Stimulated activated CD8-positive, alpha-beta memory T cell treated with anti-CD3 and anti-CD28 coated beads, Interleukin-4, amount 100 ng/mL, for 48 hours (primary cell): ENCODE measurements around the gene DGKH.
A peak's percentile ranks its signal among the peaks of the same experiment; 100 is the strongest.
"Not testable (repeated sequence)": the region's sequence is repeated elsewhere in the genome, so short reads cannot be mapped to it uniquely, and the experiment has no call there.

Source experiments
- DNase-seq: peaks from one replicate; pipeline ENCODE4 v3.0.0-alpha.2; 2020

DGKH gene

DNA sequence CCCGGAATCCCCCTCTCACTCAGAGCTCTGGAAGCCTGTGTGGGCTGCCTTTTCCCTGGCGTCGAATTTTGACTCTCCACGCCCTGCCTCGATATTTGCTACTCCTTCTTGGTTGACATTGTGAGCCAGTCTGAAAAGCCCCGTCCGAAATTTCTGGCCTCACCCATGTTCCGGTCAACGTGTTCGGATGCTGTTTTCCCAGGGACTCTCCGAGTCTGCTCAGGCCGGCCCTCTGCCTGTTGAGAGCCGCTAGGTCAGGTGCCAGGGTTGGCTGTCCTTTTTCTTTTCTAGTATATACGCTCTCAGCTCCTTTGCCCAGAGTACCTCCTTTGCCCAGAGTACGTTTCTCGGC is 6.8 kb upstream of the DGKH start:
- no peak for DNase-seq

DNA sequence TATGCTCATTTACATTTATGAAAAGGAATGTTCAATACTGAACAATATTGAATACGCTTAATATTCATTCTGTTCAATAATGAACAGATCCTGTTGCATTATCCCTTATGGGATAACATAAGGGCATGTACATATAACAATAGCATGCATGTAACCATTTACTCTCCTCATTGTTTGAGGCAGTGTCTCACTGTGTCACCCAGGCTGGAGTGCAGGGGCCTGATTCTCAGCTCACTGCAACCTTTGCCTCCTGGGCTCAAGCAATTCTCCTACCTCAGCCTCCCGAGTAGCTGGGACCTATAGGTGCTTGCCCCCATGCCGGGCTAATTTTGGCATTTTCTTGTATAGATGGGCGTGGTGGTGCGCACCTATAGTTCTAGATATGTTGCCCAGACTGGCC is 4.8 kb upstream of the DGKH start:
- DNase-seq = no peak

- no peak for DNase-seq
Measured at GRCh38 chr13:42046448-42046847, 2.0 kb upstream of the DGKH start.

GRCh38 chr13:42047561-42048341 is 697 bp upstream of the DGKH start:
- DNase-seq = peak; percentile 59

DNA sequence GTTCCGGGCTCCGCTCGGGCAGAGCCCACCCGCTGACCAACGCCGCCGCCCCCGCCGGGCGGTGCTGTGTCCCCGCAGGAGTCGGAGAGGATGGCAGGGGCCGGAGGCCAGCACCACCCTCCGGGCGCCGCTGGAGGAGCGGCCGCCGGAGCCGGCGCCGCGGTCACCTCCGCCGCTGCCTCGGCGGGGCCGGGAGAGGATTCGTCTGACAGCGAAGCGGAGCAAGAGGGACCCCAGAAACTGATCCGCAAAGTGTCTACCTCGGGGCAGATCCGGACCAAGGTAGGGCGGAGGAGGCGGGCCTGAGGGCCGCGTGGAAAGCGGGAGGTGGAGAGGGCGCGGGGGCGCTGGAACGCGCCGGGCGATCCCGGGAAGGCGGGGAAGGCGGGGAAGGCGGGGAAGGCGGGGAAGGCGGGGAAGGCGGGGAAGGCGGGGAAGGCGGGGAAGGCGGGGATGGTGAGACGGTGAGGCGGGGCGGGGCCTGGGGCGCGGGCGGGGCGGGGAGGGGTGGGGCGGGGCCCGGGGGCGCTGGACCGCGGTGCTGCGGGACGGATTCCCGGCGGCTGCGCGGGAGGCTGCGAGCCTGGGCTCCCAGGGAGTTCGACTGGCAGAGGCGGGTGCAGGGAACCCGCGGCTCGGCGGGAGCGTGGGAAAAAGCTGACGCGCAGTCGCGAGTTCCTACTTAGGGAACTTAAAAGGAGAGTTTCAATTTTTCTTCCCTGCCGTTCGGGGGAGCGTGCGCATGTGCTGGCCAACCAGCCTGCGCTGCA is 421 bp downstream of the DGKH start:
- peak; percentile 76 for DNase-seq

GRCh38 chr13:42049454-42049813 is 986 bp downstream of the DGKH start:
- DNase-seq = no peak

- DNase-seq = no peak
Measured at GRCh38 chr13:42054798-42055499, 6.5 kb downstream of the DGKH start.

DNA sequence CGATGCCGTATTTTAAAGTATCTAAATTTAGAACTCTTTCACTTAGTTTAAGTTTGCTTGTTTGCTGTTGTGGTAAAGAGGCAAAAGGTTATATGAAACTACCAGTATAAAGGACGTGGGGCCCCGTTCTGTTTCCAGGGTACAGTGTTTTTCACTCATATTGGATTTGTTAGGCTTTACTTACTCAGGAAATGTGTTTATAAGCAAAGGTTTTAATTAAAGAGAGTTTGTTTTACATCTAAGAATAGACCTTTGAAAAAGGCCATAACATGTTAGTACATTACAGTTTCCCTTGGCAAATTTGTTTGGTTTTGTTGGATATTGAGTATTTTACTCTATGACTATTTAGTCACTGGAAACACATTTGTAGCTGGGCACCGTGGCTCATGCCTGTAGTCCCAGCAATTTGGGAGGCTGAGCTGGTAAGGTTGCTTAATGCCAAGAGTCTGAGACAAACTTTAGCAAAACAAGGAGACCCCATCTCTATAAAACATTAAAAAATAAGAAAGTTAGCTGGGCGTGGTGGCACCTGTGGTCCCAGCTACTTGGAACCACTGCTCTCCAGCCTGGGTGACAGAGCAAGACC is 7.1 kb downstream of the DGKH start:
- no peak for DNase-seq

- DNase-seq = no peak
Measured at GRCh38 chr13:42056146-42056545, 7.7 kb downstream of the DGKH start.

DNA sequence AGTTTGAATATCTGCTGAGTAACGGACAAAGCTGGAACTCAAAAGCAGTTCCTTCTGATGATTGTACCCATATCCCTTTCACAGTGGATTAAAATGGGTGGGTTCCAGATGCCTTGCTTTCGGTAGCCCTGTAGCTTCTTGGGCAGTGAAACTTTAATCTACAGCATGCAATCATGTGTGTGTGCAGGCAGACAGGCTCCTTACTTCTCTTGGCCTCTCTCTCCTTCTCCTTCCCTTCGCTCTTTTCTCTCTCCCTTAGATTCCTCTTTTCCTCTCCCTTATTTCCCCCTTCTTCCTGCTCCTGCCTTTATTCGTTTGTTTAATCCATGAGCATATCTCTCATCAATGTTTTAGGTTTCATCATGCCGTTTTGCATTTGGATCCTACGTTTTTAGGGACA is 8.1 kb downstream of the DGKH start:
- DNase-seq = no peak

DNA sequence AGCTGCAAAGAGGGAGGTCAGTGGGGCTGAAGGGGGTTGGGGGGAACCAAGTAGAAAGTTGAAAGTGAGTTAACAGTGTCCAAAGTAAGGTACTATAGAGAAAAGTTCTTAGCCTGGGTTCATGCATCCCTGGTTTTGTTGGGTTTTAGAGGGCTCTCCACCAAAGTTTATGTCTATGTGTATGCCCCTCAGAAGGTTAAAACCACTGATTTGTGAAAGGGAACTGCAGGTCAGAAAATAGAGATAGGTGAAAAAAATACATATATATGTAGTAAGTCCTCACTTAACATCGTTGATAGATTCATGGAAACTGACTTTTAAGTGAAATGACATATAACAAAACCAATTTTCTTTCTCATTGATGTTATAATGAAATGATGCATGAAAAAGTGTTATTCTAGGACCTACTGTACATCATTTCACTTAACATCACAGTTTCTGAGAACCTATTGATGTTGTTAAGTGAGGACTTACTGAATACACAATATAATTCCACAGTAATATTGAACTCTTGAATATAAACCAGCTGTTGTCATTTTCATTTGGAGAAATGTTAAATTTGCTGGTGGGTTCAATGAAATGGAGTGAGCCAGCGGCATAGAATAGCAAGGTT is 9.6 kb downstream of the DGKH start:
- DNase-seq = no peak

- DNase-seq = no peak
Measured at GRCh38 chr13:42061943-42062342, 13.5 kb downstream of the DGKH start.

- no peak for DNase-seq
Measured at GRCh38 chr13:42063105-42063504, 14.7 kb downstream of the DGKH start.

DNA sequence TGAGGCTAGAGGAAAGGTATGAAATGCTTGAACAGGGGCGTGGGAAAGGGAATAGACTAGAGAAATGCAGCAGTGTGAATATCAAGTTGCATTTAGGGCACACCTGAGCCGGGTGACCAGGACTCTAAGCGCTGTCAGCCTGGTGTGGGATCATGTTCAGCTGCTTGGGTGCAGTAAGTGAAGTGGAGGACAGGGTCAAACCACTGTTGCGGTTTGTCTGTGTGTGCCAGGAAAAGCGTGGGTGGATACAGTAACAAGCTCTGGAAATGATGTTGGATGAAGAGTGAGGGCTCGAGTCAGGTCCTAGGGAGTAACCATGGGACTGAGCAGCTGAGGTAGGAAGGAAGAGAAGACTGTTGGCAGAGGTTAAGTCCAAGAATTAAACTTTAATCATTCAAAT is 15.8 kb downstream of the DGKH start:
- DNase-seq = no peak

DNA sequence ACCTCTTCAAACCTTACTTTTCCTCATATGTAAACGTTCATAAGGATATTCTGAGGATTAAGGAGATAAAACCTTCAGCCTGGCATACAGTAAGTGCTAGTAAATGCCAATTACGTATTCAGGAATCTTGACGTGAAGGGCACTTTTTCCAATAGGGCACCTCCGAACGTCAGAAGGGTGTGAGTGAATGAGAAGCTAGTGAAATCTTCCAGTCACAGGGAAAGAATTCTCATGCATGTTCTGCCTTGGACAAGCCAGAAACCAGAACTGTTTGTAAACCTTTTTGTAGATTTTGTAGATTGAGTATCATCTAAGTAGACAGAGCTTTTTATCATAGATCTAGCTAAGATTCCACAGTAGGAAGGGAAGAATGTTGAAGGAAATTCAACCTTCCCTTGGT is 16.5 kb downstream of the DGKH start:
- DNase-seq = no peak

GRCh38 chr13:42065414-42065813 is 17.0 kb downstream of the DGKH start:
- no peak for DNase-seq

DNA sequence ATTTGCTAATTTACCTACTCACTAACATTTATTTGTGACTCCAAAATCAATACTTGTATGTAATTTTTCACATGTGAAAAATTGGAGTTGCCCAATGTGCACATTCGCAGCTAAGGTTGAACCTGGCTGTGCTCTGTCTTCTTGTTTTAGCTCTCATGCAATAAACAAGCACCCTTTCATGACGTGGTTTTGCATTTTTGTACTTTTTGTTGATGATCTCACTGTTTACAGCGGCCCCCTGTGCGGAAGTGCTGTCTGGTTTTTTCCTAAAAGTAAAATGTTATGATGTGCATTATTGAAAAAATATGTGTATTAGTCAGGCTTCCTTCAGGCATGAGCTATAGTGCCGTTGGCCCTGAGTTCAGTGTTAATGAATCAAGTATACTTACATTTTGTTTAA is 18.1 kb downstream of the DGKH start:
- DNase-seq = no peak

DNA sequence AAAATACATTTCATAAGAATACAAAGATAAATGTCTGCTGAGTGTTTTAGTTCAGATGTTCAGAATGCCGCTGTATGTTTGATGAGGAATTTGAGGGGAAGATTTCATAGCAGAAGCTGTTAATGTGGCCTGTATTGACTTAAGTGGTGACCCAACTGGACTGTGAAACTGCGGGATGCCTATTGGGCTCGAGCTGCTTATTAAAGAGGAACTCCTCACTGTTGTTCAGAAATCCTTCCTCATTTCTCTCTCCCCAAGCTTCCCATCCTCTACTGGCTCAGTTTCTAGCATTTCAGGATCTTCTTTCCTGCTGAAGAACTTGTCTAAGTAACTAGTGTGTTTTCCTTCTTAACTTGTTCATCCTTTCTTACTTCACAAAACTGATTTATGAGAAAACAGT is 20.4 kb downstream of the DGKH start:
- DNase-seq = no peak

DNA sequence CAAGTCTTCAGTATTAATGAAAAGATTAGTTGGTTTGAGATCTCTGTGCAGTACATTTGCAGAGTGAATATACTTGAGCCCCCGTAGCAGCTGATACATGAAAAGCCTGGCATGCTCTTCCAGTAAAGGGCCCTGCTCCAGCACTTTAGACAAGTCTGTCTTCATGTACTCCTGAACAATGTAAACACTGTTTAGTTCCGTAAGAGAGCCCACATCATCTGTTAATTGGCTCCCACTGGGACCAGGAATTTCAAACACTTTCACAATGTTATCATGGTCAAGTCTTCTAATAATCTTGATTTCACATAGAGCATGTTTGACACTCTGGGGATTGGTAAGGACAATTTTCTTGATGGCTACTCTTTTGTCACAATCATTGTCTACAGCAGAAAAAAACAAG is 22.2 kb downstream of the DGKH start:
- not testable (repeated sequence) for DNase-seq

DNA sequence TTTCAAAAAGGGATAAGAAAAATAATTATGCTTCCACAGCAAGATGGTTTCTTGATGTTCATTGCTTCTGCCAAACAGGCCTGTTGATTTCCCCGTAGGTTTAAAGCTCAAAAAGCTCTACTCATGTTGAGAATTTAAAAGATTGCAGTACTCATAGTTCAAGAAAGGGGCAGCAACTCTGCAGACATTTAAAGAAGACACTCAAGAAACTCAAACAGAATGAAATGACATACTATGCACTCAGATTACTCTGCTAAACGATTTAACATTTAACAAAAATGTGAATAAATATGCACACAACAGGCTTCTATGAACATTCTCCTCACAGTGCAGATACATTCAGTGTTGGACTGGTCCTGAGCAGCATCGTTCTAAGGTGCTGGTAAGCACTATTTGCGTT is 22.7 kb downstream of the DGKH start:
- not testable (repeated sequence) for DNase-seq

DNA sequence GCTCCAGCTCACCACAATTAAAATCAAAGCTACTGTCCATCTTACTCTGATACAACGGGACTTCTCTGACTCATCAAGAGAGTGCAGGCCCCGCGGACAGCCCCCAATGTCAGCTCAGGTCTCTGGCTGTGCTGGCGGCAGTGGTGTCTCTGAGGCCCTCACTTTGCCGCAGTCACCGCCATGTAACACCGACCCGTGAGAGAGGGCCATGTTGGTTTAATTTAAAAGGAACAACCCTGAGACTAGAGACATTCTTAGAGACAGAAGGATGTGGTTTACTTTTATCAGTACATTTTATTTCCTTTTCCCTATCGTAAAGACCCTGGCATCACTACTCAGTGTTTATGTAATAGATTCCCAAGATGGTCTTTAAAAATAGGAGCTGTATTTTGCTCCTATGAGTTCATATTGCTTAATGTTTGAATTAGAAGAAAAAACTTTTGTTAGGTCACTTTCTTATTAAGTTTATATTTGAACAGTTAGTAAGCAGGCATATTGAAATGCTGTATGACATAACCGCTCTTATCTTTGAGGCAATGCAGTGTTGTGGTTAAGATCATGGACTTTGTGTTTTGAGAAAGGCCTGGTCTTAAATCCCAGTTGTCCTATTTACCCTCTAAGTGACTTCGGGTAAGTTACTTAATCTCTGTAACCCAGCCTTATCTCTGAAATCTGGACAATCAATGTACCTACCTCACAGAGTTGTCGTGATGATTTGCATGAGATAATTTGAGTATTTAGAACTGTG is 23.4 kb downstream of the DGKH start:
- no peak for DNase-seq

DNA sequence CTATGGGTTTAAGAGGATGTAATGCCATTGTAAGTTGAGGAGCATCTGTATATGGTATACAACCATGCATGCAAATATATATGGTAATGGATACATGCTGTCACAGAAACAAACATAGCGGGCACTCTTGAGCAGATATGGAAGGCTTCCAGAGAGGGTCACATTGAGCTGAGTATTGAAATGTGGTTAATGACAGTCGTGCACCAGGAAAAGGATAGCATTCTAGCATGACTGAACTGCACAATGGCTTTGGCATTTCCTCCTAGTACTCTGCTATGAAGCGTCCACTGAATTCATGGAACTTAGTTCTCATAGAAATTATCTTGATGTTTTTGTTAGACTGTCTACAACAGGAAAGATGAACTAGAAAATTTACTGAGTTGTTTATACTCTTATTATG is 25.2 kb downstream of the DGKH start:
- no peak for DNase-seq

DNA sequence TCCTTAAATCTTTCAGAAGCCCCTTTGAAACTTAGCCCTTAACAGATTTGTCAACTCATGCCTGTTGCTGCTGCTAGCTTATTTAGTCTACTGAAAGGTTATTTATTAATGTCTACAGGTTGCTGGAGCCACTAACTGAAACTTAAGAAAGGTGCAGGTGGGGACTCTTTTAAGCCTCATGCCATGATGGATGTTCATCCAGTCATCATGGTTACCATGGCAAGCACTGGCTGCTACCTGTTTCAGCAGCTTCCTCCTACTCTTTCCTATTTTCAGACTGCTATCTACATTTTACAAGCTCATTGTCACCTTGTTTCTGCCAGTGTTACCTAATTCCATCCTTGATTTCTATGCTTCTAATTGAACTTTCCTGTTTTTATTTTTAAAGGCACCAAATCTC is 27.1 kb downstream of the DGKH start:
- DNase-seq = no peak
